A673 (cell line): ENCODE results near the gene RGS8.

ENCODE experiments used
- EZH2 ChIP-seq: fragments of 200-600 bp; sonication (generic); IDR thresholded peaks from 2 replicates; pipeline ENCODE4 v1.6.1; 2017; ENCODE audit warnings: borderline replicate concordance, low read depth, mild to moderate bottlenecking, mixed read lengths, antibody characterized with exemption, low read length; ENCODE audit not compliant: poor library complexity, severe bottlenecking
- TF ChIP-seq, protein P1 (sequence below): fragments of 300-800, 200-600 bp; sonication (generic); conservative IDR thresholded peaks from 2 replicates; pipeline ENCODE4 v1.5.1; 2017; ENCODE audit warnings: low read depth, mild to moderate bottlenecking, antibody characterized with exemption, low read length, moderate library complexity, mixed read lengths

GRCh38 chr1:182650678-182651338 lies 33.6 kb downstream of the RGS8 start:
- TF ChIP-seq, protein P1, sequence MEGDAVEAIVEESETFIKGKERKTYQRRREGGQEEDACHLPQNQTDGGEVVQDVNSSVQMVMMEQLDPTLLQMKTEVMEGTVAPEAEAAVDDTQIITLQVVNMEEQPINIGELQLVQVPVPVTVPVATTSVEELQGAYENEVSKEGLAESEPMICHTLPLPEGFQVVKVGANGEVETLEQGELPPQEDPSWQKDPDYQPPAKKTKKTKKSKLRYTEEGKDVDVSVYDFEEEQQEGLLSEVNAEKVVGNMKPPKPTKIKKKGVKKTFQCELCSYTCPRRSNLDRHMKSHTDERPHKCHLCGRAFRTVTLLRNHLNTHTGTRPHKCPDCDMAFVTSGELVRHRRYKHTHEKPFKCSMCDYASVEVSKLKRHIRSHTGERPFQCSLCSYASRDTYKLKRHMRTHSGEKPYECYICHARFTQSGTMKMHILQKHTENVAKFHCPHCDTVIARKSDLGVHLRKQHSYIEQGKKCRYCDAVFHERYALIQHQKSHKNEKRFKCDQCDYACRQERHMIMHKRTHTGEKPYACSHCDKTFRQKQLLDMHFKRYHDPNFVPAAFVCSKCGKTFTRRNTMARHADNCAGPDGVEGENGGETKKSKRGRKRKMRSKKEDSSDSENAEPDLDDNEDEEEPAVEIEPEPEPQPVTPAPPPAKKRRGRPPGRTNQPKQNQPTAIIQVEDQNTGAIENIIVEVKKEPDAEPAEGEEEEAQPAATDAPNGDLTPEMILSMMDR: no peak
- TF ChIP-seq EZH2: no peak
